ENCODE measurements around the gene TULP4. TPM values are rescaled to one million over a fixed set of nuclear protein-coding genes. Genes with fewer than 3 reads are reported as not detected.

Gene TULP4
- total RNA-seq, 1 donor from 2014 or later: 63.0 TPM

- ChIA-PET POLR2A (no interaction called here), CTCF (interaction anchor here (0.5 to 2.8 kb wide), 2 partner anchors 162 to 209 kb away, joined by 3 to 16 read pairs; no protein-coding TSS in a partner anchor)
- H3K36me3 Mint-ChIP-seq (ENCODE audit: low read depth): no peaks in the 10 kb centered on the region
- H3K4me1 Mint-ChIP-seq: peaks cover 34% of the 10 kb centered on the region
- no peak for DNase-seq
- H3K27ac Mint-ChIP-seq: no peak overlapping the region
- TF ChIP-seq CTCF (IDR thresholded peaks at IDR 0.05): no peak
- H3K27me3 Mint-ChIP-seq: no peaks in the 10 kb centered on the region
- no peaks in the 10 kb centered on the region for H3K9me3 Mint-ChIP-seq
- no peak overlapping the region for H3K4me3 Mint-ChIP-seq
- no peak for ATAC-seq (ENCODE audit: low read depth)
- intact Hi-C loops (cut with micrococcal nuclease): no loop called here
Measured at GRCh38 chr6:158383057-158383456, 70.8 kb downstream of the TULP4 start.

GRCh38 chr6:158383542-158383941 lies 71.3 kb downstream of the TULP4 start:
- H3K27ac Mint-ChIP-seq: no peak overlapping the region
- POLR2A ChIA-PET: no interaction called here

GRCh38 chr6:158384671-158385110 lies 72.4 kb downstream of the TULP4 start:
- ATAC-seq (ENCODE audit: low read depth): no peak
- CTCF ChIA-PET: interaction anchor here (0.7 to 2.8 kb wide), 2 partner anchors 164 to 170 kb away, joined by 3 to 16 read pairs; no protein-coding TSS in a partner anchor
- H3K27ac Mint-ChIP-seq: no peak overlapping the region
- no peaks in the 10 kb centered on the region for H3K9me3 Mint-ChIP-seq
- TF ChIP-seq CTCF (IDR thresholded peaks at IDR 0.05): no peak
- POLR2A ChIA-PET: no interaction called here
- no peak for DNase-seq
- no peaks in the 10 kb centered on the region for H3K27me3 Mint-ChIP-seq
- no peak overlapping the region for H3K4me3 Mint-ChIP-seq
- no peaks in the 10 kb centered on the region for H3K36me3 Mint-ChIP-seq (ENCODE audit: low read depth)
- peaks cover 24% of the 10 kb centered on the region for H3K4me1 Mint-ChIP-seq
- intact Hi-C loops (cut with micrococcal nuclease): no loop called here

More at GRCh38 chr6:158383542-158383941, 71.3 kb downstream of the TULP4 start:
- no peak overlapping the region for H3K4me3 Mint-ChIP-seq
- no peak for TF ChIP-seq CTCF (IDR thresholded peaks at IDR 0.05)
- CTCF ChIA-PET: interaction anchor here (2.8 kb wide), 1 partner anchor 162 kb away, joined by 16 read pairs; no protein-coding TSS in a partner anchor
- ATAC-seq (ENCODE audit: low read depth) (no peak), DNase-seq (no peak)
- peaks cover 34% of the 10 kb centered on the region for H3K4me1 Mint-ChIP-seq
- no peaks in the 10 kb centered on the region for H3K27me3 Mint-ChIP-seq
- intact Hi-C loops (cut with micrococcal nuclease): no loop called here
- H3K36me3 Mint-ChIP-seq (ENCODE audit: low read depth): no peaks in the 10 kb centered on the region
- H3K9me3 Mint-ChIP-seq: no peaks in the 10 kb centered on the region

GRCh38 chr6:158387036-158387435 lies 74.8 kb downstream of the TULP4 start:
- intact Hi-C loops (cut with micrococcal nuclease): loop anchor here (1.0 to 2.0 kb wide), 3 partner anchors 97 to 304 kb away; no protein-coding TSS in a partner anchor
- no peak for TF ChIP-seq CTCF (IDR thresholded peaks at IDR 0.05)
- ChIA-PET CTCF (interaction anchor here (0.6 to 2.6 kb wide), 15 partner anchors 9 to 305 kb away, joined by 3 to 40 read pairs (median 3); no protein-coding TSS in a partner anchor), POLR2A (no interaction called here)
- Mint-ChIP-seq H3K36me3 (ENCODE audit: low read depth) (peaks cover 3% of the 10 kb centered on the region), H3K27me3 (no peaks in the 10 kb centered on the region), H3K27ac (no peak overlapping the region), H3K4me3 (no peak overlapping the region), H3K4me1 (peaks cover 6% of the 10 kb centered on the region), H3K9me3 (no peaks in the 10 kb centered on the region)
- no peak for ATAC-seq (ENCODE audit: low read depth)
- DNase-seq: no peak

- Mint-ChIP-seq H3K9me3 (no peaks in the 10 kb centered on the region), H3K36me3 (ENCODE audit: low read depth) (peaks cover 7% of the 10 kb centered on the region), H3K27ac (no peak overlapping the region), H3K4me3 (no peak overlapping the region), H3K27me3 (no peaks in the 10 kb centered on the region), H3K4me1 (peaks cover 6% of the 10 kb centered on the region)
- ChIA-PET POLR2A (no interaction called here), CTCF (interaction anchor here (0.9 to 2.6 kb wide), 6 partner anchors 13 to 173 kb away, joined by 3 to 40 read pairs (median 8); no protein-coding TSS in a partner anchor)
- TF ChIP-seq CTCF (IDR thresholded peaks at IDR 0.05): no peak
- intact Hi-C loops (cut with micrococcal nuclease): loop anchor here (1.0 to 2.0 kb wide), 3 partner anchors 97 to 303 kb away; no protein-coding TSS in a partner anchor
- ATAC-seq (ENCODE audit: low read depth): no peak
- no peak for DNase-seq
Measured at GRCh38 chr6:158387578-158387977, 75.3 kb downstream of the TULP4 start.

Data from activated B cell treated with CpG ODN at 0.5 μM for 24 hours (primary cell).